Measurements from ENCODE around the gene GAA. TPM values are rescaled to one million over a fixed set of nuclear protein-coding genes. Genes with fewer than 3 reads are reported as not detected.
A peak's percentile ranks its signal among the peaks of the same experiment; 100 is the strongest.

GAA gene
- total and polyA plus RNA-seq, 2 of the 13 experiments (the other 11 are each of a cell fraction or from before 2014, with no cell fraction given) = 21.6 to 36.4 TPM

GRCh38 chr17:80068301-80069222 is 32.8 kb upstream of the GAA start (continued):
- TF ChIP-seq KIAA2018 (CRISPR knock-in tag; IDR thresholded peaks at IDR 0.05; ENCODE audit: borderline replicate concordance) = no peak
- peak; percentile 51; the same call in 1 of the 2 replicates for TF ChIP-seq ZNF317 (CRISPR knock-in tag; IDR thresholded peaks at IDR 0.05)
- TF ChIP-seq WIZ (CRISPR knock-in tag; IDR thresholded peaks at IDR 0.05) = no peak
- TF ChIP-seq SP2 (CRISPR knock-in tag; IDR thresholded peaks at IDR 0.05) = no peak
- TF ChIP-seq ZNF607 (CRISPR knock-in tag; IDR thresholded peaks at IDR 0.05; ENCODE audit: borderline replicate concordance) = 0 out of 2 replicates have a peak, but pooled peaks have one; percentile 58
- no peak for TF ChIP-seq ZKSCAN5 (CRISPR knock-in tag; IDR thresholded peaks at IDR 0.05)
- TF ChIP-seq ZNF781 (CRISPR knock-in tag; IDR thresholded peaks at IDR 0.05; ENCODE audit: borderline replicate concordance, not compliant biosample characterization) = no peak
- no peak for TF ChIP-seq JDP2 (CRISPR knock-in tag; IDR thresholded peaks at IDR 0.05; ENCODE audit: borderline replicate concordance)
- TF ChIP-seq ZNF350 (CRISPR knock-in tag; IDR thresholded peaks at IDR 0.05; ENCODE audit: borderline replicate concordance, low read depth) = peak; percentile 53
- TF ChIP-seq XRCC5 (optimal IDR thresholded peaks at IDR 0.05; ENCODE audit: low read length) = no peak
- peak; percentile 78 for TF ChIP-seq ZNF280B (CRISPR knock-in tag; IDR thresholded peaks at IDR 0.05; ENCODE audit: borderline replicate concordance)
- TF ChIP-seq ETV6 (CRISPR knock-in tag; conservative IDR thresholded peaks at IDR 0.05) = 0 out of 2 replicates have a peak, but pooled peaks have one; percentile 25
- TF ChIP-seq ZNF18 (CRISPR knock-in tag; IDR thresholded peaks at IDR 0.05; ENCODE audit: insufficient replicate concordance) = no peak

All from HepG2 (cell line).